HEK293T (cell line): ENCODE measurements around the gene ST6GAL1.
"Not testable (repeated sequence)": the region's sequence is repeated elsewhere in the genome, so short reads cannot be mapped to it uniquely, and the experiment has no call there.

Source experiments
- CTCF ChIA-PET: fragments of 350-600 bp; formaldehyde crosslinking; extraction: SDS; loops from one replicate; lab custom pipeline; 2021; ENCODE audit warnings: antibody characterized with exemption, inconsistent platforms; lab: Yijun Ruan, JAX
- POLR2A ChIA-PET: fragments of 350-600 bp; formaldehyde crosslinking; extraction: SDS; loops from one replicate; lab custom pipeline; 2020; ENCODE audit warnings: antibody characterized with exemption, inconsistent platforms; lab: Yijun Ruan, JAX
- DNase-seq: peaks from one replicate; pipeline ENCODE4 v3.0.0; 2012; ENCODE audit warnings: mixed read lengths; ENCODE audit errors: extremely low spot score
- ARNT ChIP-seq: fragments of 450-650 bp; IDR thresholded peaks from 2 replicates; pipeline ENCODE4 v1.6.1; 2017; ENCODE audit warnings: mild to moderate bottlenecking
- BHLHE40 ChIP-seq: fragments of 450-650 bp; IDR thresholded peaks from 2 replicates; pipeline ENCODE4 v1.6.1; 2016; ENCODE audit warnings: mild to moderate bottlenecking, moderate library complexity, borderline replicate concordance
- CTBP1 ChIP-seq: fragments of 450-650 bp; IDR thresholded peaks from 2 replicates; pipeline ENCODE4 v1.6.1; 2016; ENCODE audit warnings: borderline replicate concordance
- ELF4 ChIP-seq: fragments of 450-650 bp; IDR thresholded peaks from 2 replicates; pipeline ENCODE4 v1.6.1; 2017; ENCODE audit warnings: antibody characterized with exemption
- FOXA1 ChIP-seq: fragments of 450-650 bp; IDR thresholded peaks from 2 replicates; pipeline ENCODE4 v1.6.1; 2016; ENCODE audit warnings: mild to moderate bottlenecking
- FOXK2 ChIP-seq: fragments of 450-650 bp; IDR thresholded peaks from 2 replicates; pipeline ENCODE4 v1.6.1; 2016; ENCODE audit warnings: mild to moderate bottlenecking
- FOXM1 ChIP-seq: fragments of 450-650 bp; IDR thresholded peaks from 2 replicates; pipeline ENCODE4 v1.6.1; 2017; ENCODE audit warnings: mild to moderate bottlenecking, borderline replicate concordance
- HDGF ChIP-seq: fragments of 450-650 bp; IDR thresholded peaks from 2 replicates; pipeline ENCODE4 v1.6.1; 2017; ENCODE audit warnings: antibody characterized with exemption, borderline replicate concordance
- L3MBTL2 ChIP-seq: fragments of 450-650 bp; conservative IDR thresholded peaks from 2 replicates; pipeline ENCODE4 v1.6.1; 2016; ENCODE audit warnings: mild to moderate bottlenecking
- LEF1 ChIP-seq: fragments of 450-650 bp; IDR thresholded peaks from 2 replicates; pipeline ENCODE4 v1.6.1; 2017; ENCODE audit warnings: mild to moderate bottlenecking, borderline replicate concordance
- NFRKB ChIP-seq: fragments of 450-650 bp; IDR thresholded peaks from 2 replicates; pipeline ENCODE4 v1.6.1; 2016; ENCODE audit warnings: mild to moderate bottlenecking, moderate library complexity
- PKNOX1 ChIP-seq: fragments of 450-650 bp; IDR thresholded peaks from 2 replicates; pipeline ENCODE4 v1.6.1; 2016
- SP1 ChIP-seq: fragments of 450-650 bp; IDR thresholded peaks from 2 replicates; pipeline ENCODE4 v1.6.1; 2017
- SUZ12 ChIP-seq: fragments of 450-650 bp; IDR thresholded peaks from 2 replicates; pipeline ENCODE4 v1.6.1; 2016; ENCODE audit warnings: mild to moderate bottlenecking
- TARDBP ChIP-seq: fragments of 450-650 bp; IDR thresholded peaks from 2 replicates; pipeline ENCODE4 v1.6.1; 2016
- ZNF384 ChIP-seq: fragments of 450-650 bp; IDR thresholded peaks from 2 replicates; pipeline ENCODE4 v1.6.1; 2016

ST6GAL1 gene

GRCh38 chr3:187019542-187020072 lies 89.3 kb downstream of the ST6GAL1 start:
- POLR2A ChIA-PET = no interaction called here
- CTCF ChIA-PET = no interaction called here
- TF ChIP-seq NFRKB = no peak
- TF ChIP-seq CTBP1 = no peak
- TF ChIP-seq ZNF384 = no peak
- TF ChIP-seq SUZ12 = no peak
- TF ChIP-seq HDGF = no peak
- TF ChIP-seq ELF4 = no peak
- no peak for DNase-seq

GRCh38 chr3:187020376-187020775 lies 90.0 kb downstream of the ST6GAL1 start:
- CTCF ChIA-PET = no interaction called here
- DNase-seq = no peak
- POLR2A ChIA-PET = no interaction called here
- TF ChIP-seq SP1 = no peak
- no peak for TF ChIP-seq BHLHE40
- TF ChIP-seq HDGF = no peak
- no peak for TF ChIP-seq ARNT
- no peak for TF ChIP-seq FOXA1
- no peak for TF ChIP-seq ELF4
- no peak for TF ChIP-seq LEF1
- no peak for TF ChIP-seq L3MBTL2
- TF ChIP-seq FOXM1 = no peak
- TF ChIP-seq TARDBP = no peak
- TF ChIP-seq CTBP1 = no peak
- TF ChIP-seq ZNF384 = no peak
- no peak for TF ChIP-seq FOXK2
- no peak for TF ChIP-seq NFRKB
- no peak for TF ChIP-seq PKNOX1
- TF ChIP-seq SUZ12 = no peak

- TF ChIP-seq FOXK2 (no peak), L3MBTL2 (no peak), TARDBP (no peak), LEF1 (no peak), ZNF384 (no peak), NFRKB (no peak), SP1 (no peak), SUZ12 (no peak), ELF4 (no peak), PKNOX1 (no peak), BHLHE40 (no peak)
- CTCF ChIA-PET = no interaction called here
- POLR2A ChIA-PET = no interaction called here
- DNase-seq = no peak
Measured at GRCh38 chr3:187021748-187022402, 91.5 kb downstream of the ST6GAL1 start.

- CTCF ChIA-PET = no interaction called here
- no peak for TF ChIP-seq LEF1
- TF ChIP-seq BHLHE40 = no peak
- POLR2A ChIA-PET = no interaction called here
- DNase-seq = no peak
Measured at GRCh38 chr3:187022403-187023029, 92.2 kb downstream of the ST6GAL1 start.

- CTCF ChIA-PET, POLR2A ChIA-PET, DNase-seq: not testable (repeated sequence)
Measured at GRCh38 chr3:187023340-187023739, 93.0 kb downstream of the ST6GAL1 start.

- ChIA-PET POLR2A (no interaction called here), CTCF (no interaction called here)
- TF ChIP-seq FOXK2 (no peak), SUZ12 (no peak), FOXA1 (no peak), ELF4 (no peak), CTBP1 (no peak)
- no peak for DNase-seq
Measured at GRCh38 chr3:187024536-187025226, 94.4 kb downstream of the ST6GAL1 start.

- POLR2A ChIA-PET = no interaction called here
- TF ChIP-seq L3MBTL2 (no peak), TARDBP (no peak), FOXA1 (no peak), SP1 (no peak), BHLHE40 (no peak), CTBP1 (no peak), ZNF384 (no peak), NFRKB (no peak), SUZ12 (no peak), HDGF (no peak), ARNT (no peak), FOXK2 (no peak), ELF4 (no peak), PKNOX1 (no peak), LEF1 (no peak), FOXM1 (no peak)
- DNase-seq = no peak
- CTCF ChIA-PET = no interaction called here
Measured at GRCh38 chr3:187025254-187025655, 94.9 kb downstream of the ST6GAL1 start.
